PC-3 (cell line): ENCODE results near the gene CDH13. TPM values are rescaled to one million over a fixed set of nuclear protein-coding genes. Genes with fewer than 3 reads are reported as not detected.

ENCODE experiments used
- ATAC-seq: fragments of 200-7000 bp; cut with Tn5 transposase; 2 replicates; pipeline ENCODE4 v1.9.1; 2020; ENCODE audit warnings: mild to moderate bottlenecking, moderate library complexity
- BruUV-seq: library from RNA; stranded (reverse); fragments of 400-500 nt; replicated peaks from 2 replicates; lab custom pipeline; 2021; lab: Mats Ljungman, UMichigan
- CTCF ChIA-PET: fragments of 300-600 bp; sonication (Branson Sonifier 250); formaldehyde crosslinking; loops from one replicate; lab custom pipeline; 2022; ENCODE audit warnings: antibody characterized with exemption; lab: Charles Lee
- POLR2A ChIA-PET: fragments of 300-600 bp; sonication (Branson Sonifier 250); formaldehyde crosslinking; loops from one replicate; lab custom pipeline; 2022; ENCODE audit warnings: antibody characterized with exemption; ENCODE audit not compliant: unreplicated experiment; lab: Charles Lee
- DNase-seq: peaks from one replicate; pipeline ENCODE4 v3.0.0-alpha.2; 2015
- H2AFZ ChIP-seq: fragments of 300-600 bp; sonication (generic); 2 replicates; pipeline ENCODE4 v1.6.0; 2016; ENCODE audit warnings: antibody characterized with exemption, low read length
- H3F3A ChIP-seq: fragments of 300-600 bp; sonication (generic); one replicate; pipeline ENCODE4 v1.6.0; 2017; ENCODE audit warnings: antibody characterized with exemption, low read length, control low read depth, mild to moderate bottlenecking; ENCODE audit not compliant: unreplicated experiment
- H3K27ac ChIP-seq: fragments of 300-600 bp; sonication (generic); 2 replicates; pipeline ENCODE4 v1.5.1; 2016; ENCODE audit warnings: mild to moderate bottlenecking, low read length
- H3K27me3 ChIP-seq: fragments of 300-600 bp; sonication (generic); 2 replicates; pipeline ENCODE4 v1.6.1; 2016; ENCODE audit warnings: low read length, mixed read lengths
- H3K36me3 ChIP-seq: fragments of 300-600 bp; sonication (generic); 2 replicates; pipeline ENCODE4 v1.6.1; 2016; ENCODE audit warnings: low read depth, mixed run types, low read length, mixed read lengths
- H3K4me1 ChIP-seq: fragments of 300-600 bp; sonication (generic); 2 replicates; pipeline ENCODE4 v1.5.1; 2016; ENCODE audit warnings: low read length; ENCODE audit not compliant: insufficient read depth
- H3K4me2 ChIP-seq: fragments of 300-600 bp; sonication (generic); 2 replicates; pipeline ENCODE4 v1.6.0; 2016; ENCODE audit warnings: low read length
- H3K4me3 ChIP-seq: fragments of 300-600 bp; sonication (generic); 2 replicates; pipeline ENCODE4 v1.5.1; 2016; ENCODE audit warnings: mild to moderate bottlenecking, low read length, mixed read lengths
- H3K79me2 ChIP-seq: fragments of 300-600 bp; sonication (generic); 2 replicates; pipeline ENCODE4 v1.6.1; 2017; ENCODE audit warnings: low read length, mixed read lengths
- H3K9ac ChIP-seq: fragments of 300-600 bp; sonication (generic); 2 replicates; pipeline ENCODE4 v1.6.0; 2016; ENCODE audit warnings: mild to moderate bottlenecking, low read length
- H3K9me2 ChIP-seq: fragments of 300-600 bp; sonication (generic); replicated peaks from 2 replicates; pipeline ENCODE4 v1.6.1; 2016; ENCODE audit warnings: mixed run types, low read length, mixed read lengths
- H3K9me3 ChIP-seq: fragments of 300-600 bp; sonication (generic); 2 replicates; pipeline ENCODE4 v1.6.1; 2016; ENCODE audit warnings: low read length, mixed read lengths
- H4K20me1 ChIP-seq: fragments of 300-600 bp; sonication (generic); 2 replicates; pipeline ENCODE4 v1.6.1; 2016; ENCODE audit warnings: low read length, mixed read lengths
- EZH2 ChIP-seq: fragments of 300-600 bp; sonication (generic); IDR thresholded peaks from one replicate; pipeline ENCODE4 v1.6.1; 2017; ENCODE audit warnings: antibody characterized with exemption, mild to moderate bottlenecking, low read length; ENCODE audit not compliant: unreplicated experiment
- EZH2phosphoT487 ChIP-seq: fragments of 300-600 bp; sonication (generic); IDR thresholded peaks from 2 replicates; pipeline ENCODE4 v1.6.1; 2018; ENCODE audit warnings: mild to moderate bottlenecking, antibody characterized with exemption, low read length, borderline replicate concordance
- intact Hi-C: fragments of 100-400 bp; cut with micrococcal nuclease; formaldehyde crosslinking; loops from 2 replicates; pipeline ENCODE4 v1.9.0; 2023
- total RNA-seq: library from RNA; depleted of rRNA; stranded (reverse); fragments of >200 nt; gene quantifications from 2 replicates; pipeline ENCODE4 v1.2.3, GENCODE V29; 2014
- TF ChIP-seq, protein P1 (sequence below): fragments of 300-600 bp; sonication (generic); conservative IDR thresholded peaks from 2 replicates; pipeline ENCODE4 v1.5.1; 2017; ENCODE audit warnings: antibody characterized with exemption, low read depth, mild to moderate bottlenecking, low read length

Gene CDH13
- total RNA-seq, 1 experiment from 2014 or later, result 0.36 TPM

DNA sequence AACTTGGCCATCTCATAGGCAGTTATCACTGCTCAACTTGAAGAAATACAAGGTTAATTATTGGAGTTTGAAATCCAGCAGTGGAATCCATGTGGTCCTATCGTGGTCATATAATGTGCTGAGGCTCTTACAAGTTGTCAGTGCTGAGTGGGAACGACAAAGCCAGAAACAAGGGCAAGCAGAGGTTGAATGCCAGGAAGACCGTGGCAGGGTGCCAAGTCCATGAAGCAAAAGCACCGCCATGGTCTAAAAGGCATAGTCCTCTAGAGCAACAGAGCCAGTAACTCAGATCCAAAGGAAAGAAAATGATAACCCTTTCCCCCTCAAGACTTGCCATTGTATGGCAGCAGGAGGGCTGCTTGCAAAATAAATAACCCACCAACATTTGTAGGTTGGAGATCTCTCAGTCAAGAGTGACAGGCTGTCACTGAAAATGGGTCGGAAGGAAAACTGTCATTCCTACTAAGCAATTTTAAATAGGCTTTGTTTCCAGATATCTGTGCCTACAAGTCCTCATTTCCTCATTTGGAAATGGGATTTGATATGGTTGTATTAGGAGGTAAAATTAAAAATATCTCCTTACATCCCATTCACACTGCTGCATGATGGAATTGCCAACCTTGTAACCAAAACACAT, 1144.7 kb downstream of the CDH13 start:
- Histone ChIP-seq H3K27ac (no peak overlapping the region), H4K20me1 (no peaks in the 10 kb centered on the region), H3F3A (no peaks in the 10 kb centered on the region), H3K27me3 (no peaks in the 10 kb centered on the region), H3K9ac (no peak overlapping the region), H3K4me1 (no peaks in the 10 kb centered on the region), H3K9me2 (no peaks in the 10 kb centered on the region), H3K79me2 (no peaks in the 10 kb centered on the region), H3K9me3 (no peaks in the 10 kb centered on the region), H3K4me3 (no peak overlapping the region), H2AFZ (no peak overlapping the region), H3K36me3 (no peaks in the 10 kb centered on the region), H3K4me2 (no peak overlapping the region)
- BruUV-seq, result no TSS peak
- TF ChIP-seq, protein P1, sequence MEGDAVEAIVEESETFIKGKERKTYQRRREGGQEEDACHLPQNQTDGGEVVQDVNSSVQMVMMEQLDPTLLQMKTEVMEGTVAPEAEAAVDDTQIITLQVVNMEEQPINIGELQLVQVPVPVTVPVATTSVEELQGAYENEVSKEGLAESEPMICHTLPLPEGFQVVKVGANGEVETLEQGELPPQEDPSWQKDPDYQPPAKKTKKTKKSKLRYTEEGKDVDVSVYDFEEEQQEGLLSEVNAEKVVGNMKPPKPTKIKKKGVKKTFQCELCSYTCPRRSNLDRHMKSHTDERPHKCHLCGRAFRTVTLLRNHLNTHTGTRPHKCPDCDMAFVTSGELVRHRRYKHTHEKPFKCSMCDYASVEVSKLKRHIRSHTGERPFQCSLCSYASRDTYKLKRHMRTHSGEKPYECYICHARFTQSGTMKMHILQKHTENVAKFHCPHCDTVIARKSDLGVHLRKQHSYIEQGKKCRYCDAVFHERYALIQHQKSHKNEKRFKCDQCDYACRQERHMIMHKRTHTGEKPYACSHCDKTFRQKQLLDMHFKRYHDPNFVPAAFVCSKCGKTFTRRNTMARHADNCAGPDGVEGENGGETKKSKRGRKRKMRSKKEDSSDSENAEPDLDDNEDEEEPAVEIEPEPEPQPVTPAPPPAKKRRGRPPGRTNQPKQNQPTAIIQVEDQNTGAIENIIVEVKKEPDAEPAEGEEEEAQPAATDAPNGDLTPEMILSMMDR, result no peak
- TF ChIP-seq EZH2phosphoT487, result no peak
- no peak for TF ChIP-seq EZH2
- intact Hi-C loops, result no loop called here
- ChIA-PET POLR2A (interaction anchor here (0.5 kb wide), 1 partner anchor 42 kb away, joined by 3 read pairs; no protein-coding TSS in a partner anchor), CTCF (no interaction called here)
- ATAC-seq, result no peak
- no peak for DNase-seq

DNA sequence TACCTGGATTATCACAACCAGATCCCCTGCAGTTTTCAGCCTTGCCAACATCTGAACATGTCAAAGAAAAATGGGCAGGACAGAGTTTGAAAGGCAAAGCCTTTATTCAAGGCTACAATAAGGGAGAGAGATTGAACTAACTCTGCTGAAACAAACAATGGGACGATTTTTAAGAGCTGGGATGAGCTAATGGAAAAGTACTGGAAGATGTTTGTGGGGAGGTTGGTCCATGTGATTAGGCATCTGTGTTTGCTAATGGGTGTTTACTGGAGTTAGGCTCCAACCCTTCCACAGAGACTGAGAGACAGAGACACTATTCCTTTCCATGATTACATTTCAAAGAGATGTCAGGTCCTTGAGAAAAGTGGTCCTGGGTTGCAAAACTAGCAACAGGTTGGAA, 1146.0 kb downstream of the CDH13 start:
- Histone ChIP-seq H3K9ac (no peak overlapping the region), H3F3A (no peaks in the 10 kb centered on the region), H3K9me2 (no peaks in the 10 kb centered on the region), H3K27me3 (no peaks in the 10 kb centered on the region), H3K4me1 (no peaks in the 10 kb centered on the region), H2AFZ (no peak overlapping the region), H3K9me3 (no peaks in the 10 kb centered on the region), H3K4me2 (no peak overlapping the region), H3K27ac (no peak overlapping the region), H3K4me3 (no peak overlapping the region), H4K20me1 (no peaks in the 10 kb centered on the region), H3K36me3 (no peaks in the 10 kb centered on the region), H3K79me2 (no peaks in the 10 kb centered on the region)
- ChIA-PET POLR2A (no interaction called here), CTCF (no interaction called here)
- no peak for TF ChIP-seq EZH2
- no peak for TF ChIP-seq EZH2phosphoT487
- TF ChIP-seq, protein P1, result no peak
- no peak for DNase-seq
- intact Hi-C loops, result no loop called here
- no peak for ATAC-seq
- BruUV-seq, result no TSS peak

DNA sequence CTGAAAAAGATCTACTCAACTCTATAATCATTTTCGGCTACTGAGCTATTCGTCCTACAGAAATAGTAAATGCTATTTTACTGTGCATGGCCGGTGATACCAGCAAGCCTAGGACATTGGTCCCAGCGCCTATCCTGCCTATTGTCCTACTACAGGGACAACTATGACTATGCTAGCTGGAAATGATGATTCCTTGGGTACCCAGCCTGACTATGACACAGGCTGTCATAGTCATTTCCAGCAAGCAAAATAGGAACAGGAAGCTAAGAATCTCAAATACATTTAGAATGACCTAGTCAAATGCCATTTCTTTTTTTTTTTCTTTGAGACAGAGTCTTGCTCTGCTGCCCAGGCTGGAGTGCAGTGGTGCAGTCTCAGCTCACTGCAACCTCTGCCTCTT, 1147.3 kb downstream of the CDH13 start:
- intact Hi-C loops, result no loop called here
- BruUV-seq, result no TSS peak
- DNase-seq, result no peak
- no peak for ATAC-seq
- H2AFZ ChIP-seq, result no peak overlapping the region
- no peaks in the 10 kb centered on the region for H3K36me3 ChIP-seq
- no peaks in the 10 kb centered on the region for H3K79me2 ChIP-seq
- ChIA-PET CTCF (no interaction called here), POLR2A (interaction anchor here (0.6 kb wide), 1 partner anchor 29 kb away, joined by 8 read pairs; no protein-coding TSS in a partner anchor)
- H3K27ac ChIP-seq, result no peak overlapping the region
- TF ChIP-seq, protein P1, result no peak
- TF ChIP-seq EZH2phosphoT487 (no peak), EZH2 (no peak)
- H3K27me3 ChIP-seq, result no peaks in the 10 kb centered on the region
- no peak overlapping the region for H3K9ac ChIP-seq
- no peaks in the 10 kb centered on the region for H3F3A ChIP-seq
- no peak overlapping the region for H3K4me2 ChIP-seq
- H3K9me3 ChIP-seq, result no peaks in the 10 kb centered on the region
- H4K20me1 ChIP-seq, result no peaks in the 10 kb centered on the region
- no peaks in the 10 kb centered on the region for H3K9me2 ChIP-seq
- H3K4me3 ChIP-seq, result no peak overlapping the region
- no peaks in the 10 kb centered on the region for H3K4me1 ChIP-seq
